Ovary (tissue), 9 donors: ENCODE results near the gene EPAS1. TPM values are rescaled to one million over a fixed set of nuclear protein-coding genes. Genes with fewer than 3 reads are reported as not detected.

Experiments used
- DNase-seq, 5 donors: peaks; one replicate each; pipeline ENCODE4 v3.0.0-alpha.2; 2019 to 2020
- H3K27ac ChIP-seq, 2 donors: fragments of 200-600 bp; one replicate each; pipeline versions ENCODE4 v1.5.1 to v1.8.0; 2019 to 2022
- H3K27me3 ChIP-seq: fragments of 200-600 bp; one replicate; pipeline ENCODE4 v1.8.0; 2022
- H3K36me3 ChIP-seq: fragments of 200-600 bp; sonication (generic); one replicate; pipeline ENCODE4 v1.5.1; 2019
- H3K4me1 ChIP-seq: one replicate; pipeline ENCODE4 v1.8.1; 2013; ENCODE audit warnings: mild to moderate bottlenecking, moderate library complexity; ENCODE audit not compliant: insufficient read depth
- H3K4me3 ChIP-seq: fragments of 200-600 bp; sonication (generic); one replicate; pipeline ENCODE4 v1.5.1; 2017
- H3K9me3 ChIP-seq, 2 donors: fragments of 200-600 bp in 1 of 2; sonication (generic) in 1 of 2; one replicate each; pipeline versions ENCODE4 v1.5.1 to v1.8.1; 2013 to 2019; ENCODE audit warnings: mild to moderate bottlenecking in 1 of 2, moderate library complexity in 1 of 2
- EP300 ChIP-seq: sonication (generic); formaldehyde crosslinking; IDR thresholded peaks from one replicate; pipeline ENCODE4 v1.6.1; 2017; ENCODE audit warnings: antibody characterized with exemption
- POLR2A ChIP-seq: fragments of 450-650 bp; IDR thresholded peaks from one replicate; pipeline ENCODE4 v1.6.1; 2017; ENCODE audit warnings: antibody characterized with exemption, mild to moderate bottlenecking, moderate library complexity
- WGBS, 3 donors: extraction: QIAGEN DNeasy Blood & Tissue Kit in 1 of 3; methylation state at CpG; one replicate each; pipeline versions ENCODE4 v1.1.5 to v1.1.7; 2013 to 2017; 5-methylcytosine and 5-hydroxymethylcytosine counted together
- intact Hi-C, 4 donors: fragments of 100-400 bp; cut with DNase I; formaldehyde crosslinking; loops; one replicate each; pipeline versions ENCODE4 v1.11.0 to v1.15.1; 2022 to 2023
- polyA plus RNA-seq, 2 donors: library from polyadenylated mRNA; stranded (reverse); fragments of 200-250 nt in 1 of 2; fragments of 350-450 nt in 1 of 2; fragmentation: Illumina TruSeq in 1 of 2; extraction: RNeasy Lipid Tissue Mini Kit (QIAGEN cat#74804) in 1 of 2; gene quantifications; one replicate each; pipeline ENCODE4 v1.2.3, GENCODE V29; 2013 to 2014
- total RNA-seq, 7 donors: library from RNA; depleted of rRNA in 2 of 7; stranded (reverse); fragments of >200 nt in 2 of 7; fragmentation: NEBNext Ultra II Directional in 3 of 7; extraction: Animal tissue kit (Norgen Biotek cat#: 25700) in 3 of 7; gene quantifications; one replicate each; pipeline versions ENCODE4 v1.1.0 to v1.2.4, GENCODE V29; 2016 to 2023
- TF ChIP-seq, protein P1 (sequence below), 3 donors: fragments of 450-650 bp in 2 of 3; fragments of 200-600 bp in 1 of 3; IDR thresholded peaks; one replicate each; pipeline versions ENCODE4 v1.5.1 to v1.8.0; 2016 to 2022; ENCODE audit warnings: antibody characterized with exemption in 3 of 3, mild to moderate bottlenecking in 1 of 3
- donor health status: DM: no; HTN: no; CAD: no; lungs with moderate emphysema.
- donor health status: DM: no; HTN: no; CAD: no.
- donor health status: Bipolar disorder and iron deficiency.
- donor health status: DM: yes; HTN: yes; CAD: no.
- donor health status: DM: no; HTN: no; CAD: no.
- donor health status: DM: yes; HTN: yes; CAD: no.

Gene EPAS1
- total and polyA plus RNA-seq, 9 donors = 63.1 to 258 (median 82.7) TPM

DNA sequence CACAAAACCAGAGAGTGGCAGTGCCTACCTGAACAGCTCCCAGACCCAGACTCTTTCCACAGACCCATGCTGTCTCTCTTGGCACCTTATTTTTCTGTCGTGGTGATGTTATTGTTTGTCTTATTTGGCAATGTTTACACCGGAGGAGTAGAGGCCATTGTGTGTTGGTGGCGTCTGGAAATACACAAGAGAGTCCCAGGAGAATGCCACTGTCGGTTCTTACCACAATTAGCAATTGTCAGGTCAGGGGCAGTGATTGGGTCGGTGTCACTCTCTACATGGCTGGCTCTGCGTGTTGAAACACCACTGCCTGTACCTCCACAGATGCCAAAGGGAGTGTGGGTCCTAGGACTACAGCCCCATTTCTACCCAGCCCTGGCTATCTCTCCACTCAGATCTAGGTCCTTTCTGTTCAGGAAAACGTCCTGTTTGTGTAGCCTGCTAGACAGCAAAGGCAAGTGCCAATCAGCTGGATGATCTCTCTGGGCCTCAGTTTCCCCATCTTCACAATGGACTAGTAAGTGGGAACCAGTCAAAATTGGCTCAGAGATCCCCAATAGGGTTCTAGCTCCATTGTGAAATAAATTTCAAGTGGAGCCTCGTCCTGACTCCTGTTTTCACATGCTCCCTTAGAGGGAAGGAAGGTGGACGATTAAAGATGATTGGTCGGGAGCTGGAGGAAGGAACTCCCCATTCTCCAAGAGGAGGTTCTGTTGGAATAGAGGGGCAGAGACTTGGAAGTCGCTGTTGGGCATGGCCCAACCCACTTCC lies 17.0 kb downstream of the EPAS1 start:
- TF ChIP-seq EP300 (no peak), POLR2A (no peak)
- TF ChIP-seq, protein P1, sequence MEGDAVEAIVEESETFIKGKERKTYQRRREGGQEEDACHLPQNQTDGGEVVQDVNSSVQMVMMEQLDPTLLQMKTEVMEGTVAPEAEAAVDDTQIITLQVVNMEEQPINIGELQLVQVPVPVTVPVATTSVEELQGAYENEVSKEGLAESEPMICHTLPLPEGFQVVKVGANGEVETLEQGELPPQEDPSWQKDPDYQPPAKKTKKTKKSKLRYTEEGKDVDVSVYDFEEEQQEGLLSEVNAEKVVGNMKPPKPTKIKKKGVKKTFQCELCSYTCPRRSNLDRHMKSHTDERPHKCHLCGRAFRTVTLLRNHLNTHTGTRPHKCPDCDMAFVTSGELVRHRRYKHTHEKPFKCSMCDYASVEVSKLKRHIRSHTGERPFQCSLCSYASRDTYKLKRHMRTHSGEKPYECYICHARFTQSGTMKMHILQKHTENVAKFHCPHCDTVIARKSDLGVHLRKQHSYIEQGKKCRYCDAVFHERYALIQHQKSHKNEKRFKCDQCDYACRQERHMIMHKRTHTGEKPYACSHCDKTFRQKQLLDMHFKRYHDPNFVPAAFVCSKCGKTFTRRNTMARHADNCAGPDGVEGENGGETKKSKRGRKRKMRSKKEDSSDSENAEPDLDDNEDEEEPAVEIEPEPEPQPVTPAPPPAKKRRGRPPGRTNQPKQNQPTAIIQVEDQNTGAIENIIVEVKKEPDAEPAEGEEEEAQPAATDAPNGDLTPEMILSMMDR (IDR thresholded peaks at IDR 0.05) = no peak

DNA sequence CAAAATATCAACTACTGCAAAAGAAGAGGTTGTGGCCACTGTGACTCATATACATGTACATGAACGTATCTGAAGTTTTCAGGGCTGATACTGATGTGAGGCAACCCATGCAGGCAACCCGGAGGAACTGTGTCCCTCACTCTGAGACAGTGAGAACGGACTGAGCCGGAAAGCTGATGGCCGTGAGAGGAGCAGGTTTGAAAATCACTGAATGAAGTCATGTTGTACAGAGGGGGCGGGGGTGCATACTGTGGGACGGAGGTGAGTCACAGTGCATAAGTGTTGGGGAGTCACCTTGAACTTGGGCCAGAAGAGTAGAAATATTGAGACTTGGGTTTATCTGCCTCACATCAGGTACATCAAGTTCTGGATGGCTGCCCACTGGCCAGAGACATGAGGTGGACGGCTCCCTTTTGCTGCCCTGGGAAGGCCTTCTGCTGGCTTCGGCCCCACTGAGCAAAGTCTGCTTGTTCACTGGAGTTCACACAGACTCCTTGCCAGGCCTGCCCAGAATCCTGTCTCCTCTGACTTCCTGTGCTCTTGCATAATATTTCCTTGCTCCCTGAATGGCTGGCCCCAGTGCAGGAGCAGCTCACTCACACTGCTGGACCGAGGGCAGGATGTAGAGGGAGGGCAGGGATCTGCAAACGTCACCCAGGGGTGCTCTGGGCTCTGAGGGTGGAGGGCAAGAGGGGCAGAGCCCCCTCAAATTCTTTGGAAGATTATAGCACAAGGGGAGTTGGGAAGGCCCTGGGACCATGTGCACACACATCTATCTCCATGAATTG lies 18.1 kb downstream of the EPAS1 start:
- peak; percentile 89 to 95 (median 92) for DNase-seq
- no peaks in the 10 kb centered on the region for H3K9me3 ChIP-seq
- H3K4me1 ChIP-seq = peaks cover 16% of the 10 kb centered on the region
- no peaks in the 10 kb centered on the region for H3K36me3 ChIP-seq
- intact Hi-C loops = no loop called here
- TF ChIP-seq, protein P1 (IDR thresholded peaks at IDR 0.05) = no peak
- TF ChIP-seq POLR2A = peak; percentile 28
- 4 to 17% (median 8%) methylated on average over 11 of the region's 11 CpGs for WGBS, 3 donors
- peak overlapping the region in 1 of 2 donors; percentile 75 for H3K27ac ChIP-seq
- H3K27me3 ChIP-seq = no peaks in the 10 kb centered on the region
- H3K4me3 ChIP-seq = no peak overlapping the region

More for the DNA sequence above, 17.0 kb downstream of the EPAS1 start:
- no peak for DNase-seq
- Histone ChIP-seq H3K27me3 (no peaks in the 10 kb centered on the region), H3K4me3 (no peak overlapping the region), H3K36me3 (no peaks in the 10 kb centered on the region), H3K27ac (peak overlapping the region in 1 of 2 donors; percentile 75), H3K4me1 (peaks cover 16% of the 10 kb centered on the region), H3K9me3 (no peaks in the 10 kb centered on the region)
- intact Hi-C loops = no loop called here
- WGBS, 3 donors = 77 to 82% (median 79%) methylated on average over 11 of the region's 11 CpGs

DNA sequence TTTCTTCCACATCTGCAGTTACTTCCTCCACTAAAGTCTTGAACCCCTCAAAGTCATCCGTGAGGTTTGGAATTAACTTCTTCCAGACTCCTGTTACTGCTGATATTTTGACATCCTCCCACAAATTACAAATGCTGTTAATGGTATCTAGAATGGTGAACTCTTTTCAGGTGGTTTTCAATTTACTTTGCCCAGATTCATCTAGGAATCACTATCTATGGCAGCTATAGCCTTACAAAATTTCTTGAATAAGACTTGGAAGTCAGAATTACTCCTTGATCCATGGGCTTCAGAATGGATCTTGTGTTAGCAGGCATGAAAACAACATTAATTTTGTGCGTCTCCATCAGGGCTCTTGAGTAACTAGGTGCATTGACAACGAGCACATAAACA lies 19.9 kb downstream of the EPAS1 start:
- no peak for DNase-seq
- H3K4me3 ChIP-seq = no peak overlapping the region
- no peaks in the 10 kb centered on the region for H3K36me3 ChIP-seq
- TF ChIP-seq EP300 (no peak), POLR2A (no peak)
- TF ChIP-seq, protein P1 (IDR thresholded peaks at IDR 0.05) = no peak
- 89 to 92% (median 91%) methylated on average over 3 of the region's 3 CpGs for WGBS, 3 donors
- H3K4me1 ChIP-seq = peaks cover 16% of the 10 kb centered on the region
- H3K9me3 ChIP-seq = no peaks in the 10 kb centered on the region
- no peak overlapping the region for H3K27ac ChIP-seq
- intact Hi-C loops = no loop called here
- no peaks in the 10 kb centered on the region for H3K27me3 ChIP-seq

DNA sequence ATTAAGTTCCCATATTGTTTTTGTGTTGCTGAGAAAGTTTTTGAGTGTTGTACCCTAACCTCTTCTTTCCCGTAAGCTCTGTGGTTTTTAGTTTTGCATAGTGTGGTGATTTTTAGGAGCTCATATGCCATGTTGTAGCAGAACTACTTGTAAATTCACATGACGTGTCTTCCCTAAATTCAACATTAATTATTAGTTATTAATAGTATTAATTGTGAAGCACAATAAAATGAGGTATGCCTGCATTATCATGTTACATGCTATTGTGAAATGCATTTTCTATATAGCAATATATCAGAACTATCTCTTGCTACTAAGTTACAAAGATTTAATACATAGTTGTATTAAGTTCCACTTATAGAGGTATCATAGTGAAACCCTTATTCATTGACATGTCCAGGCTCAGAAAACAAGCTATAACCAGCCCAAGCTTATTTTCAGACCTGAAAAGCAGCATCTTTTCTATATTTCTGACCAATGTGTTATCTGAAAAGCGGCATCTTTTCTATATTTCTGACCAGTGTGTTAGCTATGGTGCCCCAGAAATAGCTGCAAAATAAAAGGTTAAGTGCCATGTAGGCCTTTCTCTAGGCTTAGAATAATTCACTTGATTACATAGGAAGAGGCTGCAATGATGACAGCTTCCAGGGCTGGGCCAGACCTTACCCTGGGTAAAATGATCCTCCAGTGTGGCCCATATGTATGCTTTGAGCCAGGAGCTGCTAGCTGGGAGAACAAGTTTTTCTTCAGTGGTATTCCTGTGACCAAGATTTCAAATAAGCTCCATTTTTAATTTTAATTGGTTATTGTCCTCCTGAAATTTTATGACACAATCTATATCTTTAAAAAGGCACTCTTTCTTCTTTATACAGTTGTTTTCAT lies 21.6 kb downstream of the EPAS1 start:
- Histone ChIP-seq H3K27ac (peak overlapping the region in 1 of 2 donors; percentile 10), H3K4me1 (peaks cover 14% of the 10 kb centered on the region)
- TF ChIP-seq POLR2A = no peak
- TF ChIP-seq, protein P1 (IDR thresholded peaks at IDR 0.05) = no peak
- no peak for TF ChIP-seq EP300

More for the DNA sequence above, 21.6 kb downstream of the EPAS1 start:
- Histone ChIP-seq H3K9me3 (no peaks in the 10 kb centered on the region), H3K36me3 (no peaks in the 10 kb centered on the region), H3K27me3 (no peaks in the 10 kb centered on the region), H3K4me3 (no peak overlapping the region)
- intact Hi-C loops = no loop called here
- no peak for DNase-seq
- 87 to 94% (median 90%) methylated on average over 3 of the region's 3 CpGs for WGBS, 3 donors
